CD4-positive, alpha-beta memory T cell (primary cell): ENCODE measurements around the gene UBL7. TPM values are rescaled to one million over a fixed set of nuclear protein-coding genes. Genes with fewer than 3 reads are reported as not detected.
A peak's percentile ranks its signal among the peaks of the same experiment; 100 is the strongest.
"Not testable (repeated sequence)": the region's sequence is repeated elsewhere in the genome, so short reads cannot be mapped to it uniquely, and the experiment has no call there.

Experiments
- CTCF ChIA-PET: fragments of 350-600 bp; sonication (Branson Sonifier 250); formaldehyde crosslinking; loops from one replicate; lab custom pipeline; 2021; ENCODE audit warnings: inconsistent platforms; ENCODE audit not compliant: partially characterized antibody; lab: Charles Lee
- POLR2A ChIA-PET: fragments of 350-600 bp; sonication (Branson Sonifier 250); formaldehyde crosslinking; loops from one replicate; lab custom pipeline; 2021; ENCODE audit not compliant: partially characterized antibody; lab: Charles Lee
- DNase-seq, 5 donors: peaks; one replicate each; pipeline versions ENCODE4 v3.0.0 to v3.0.0-alpha.2; 2020 to 2022; ENCODE audit warnings: mixed read lengths in 1 of 5
- H3K27ac ChIP-seq: one replicate; pipeline ENCODE4 v1.7.0; 2013; ENCODE audit warnings: low read depth, low read length
- H3K27me3 ChIP-seq: 2 replicates; pipeline ENCODE4 v1.7.0; 2013; ENCODE audit warnings: mild to moderate bottlenecking, low read length, moderate library complexity; ENCODE audit not compliant: insufficient read depth
- H3K36me3 ChIP-seq: 2 replicates; pipeline ENCODE4 v1.7.0; 2013; ENCODE audit warnings: mild to moderate bottlenecking, low read length, moderate library complexity; ENCODE audit not compliant: insufficient read depth
- H3K4me1 ChIP-seq: 2 replicates; pipeline ENCODE4 v1.7.0; 2013; ENCODE audit warnings: mild to moderate bottlenecking, low read length, moderate library complexity; ENCODE audit not compliant: insufficient read depth
- H3K4me3 ChIP-seq, 2 donors: one replicate each; pipeline ENCODE4 v1.7.0; 2013; ENCODE audit warnings: low read length in 2 of 2, mild to moderate bottlenecking in 1 of 2
- H3K9me3 ChIP-seq, 2 donors: one replicate each; pipeline ENCODE4 v1.7.0; 2013; ENCODE audit warnings: low read length in 2 of 2, control low read depth in 1 of 2; ENCODE audit not compliant: control insufficient read depth in 1 of 2
- H3K27ac Mint-ChIP-seq, 7 donors: one replicate each; pipeline ENCODE4 v1.8.0; 2020 to 2021; ENCODE audit warnings: mixed read lengths in 7 of 7, mild to moderate bottlenecking in 6 of 7, inconsistent platforms in 3 of 7, moderate library complexity in 3 of 7
- H3K27me3 Mint-ChIP-seq, 2 donors: one replicate each; pipeline ENCODE4 v1.8.0; 2020 to 2021; ENCODE audit warnings: mixed read lengths in 2 of 2
- H3K36me3 Mint-ChIP-seq, 2 donors: one replicate each; pipeline ENCODE4 v1.8.0; 2020 to 2021; ENCODE audit warnings: mixed read lengths in 2 of 2, inconsistent platforms in 1 of 2, mild to moderate bottlenecking in 1 of 2
- H3K4me1 Mint-ChIP-seq, 4 donors: one replicate each; pipeline ENCODE4 v1.8.0; 2020 to 2021; ENCODE audit warnings: mixed read lengths in 4 of 4, mild to moderate bottlenecking in 1 of 4
- H3K4me3 Mint-ChIP-seq, 8 donors: one replicate each; pipeline ENCODE4 v1.8.0; 2020 to 2021; ENCODE audit warnings: mixed read lengths in 8 of 8, mild to moderate bottlenecking in 7 of 8, moderate library complexity in 6 of 8, inconsistent platforms in 3 of 8
- H3K9me3 Mint-ChIP-seq, 8 donors: one replicate each; pipeline ENCODE4 v1.8.0; 2020 to 2021; ENCODE audit warnings: mixed read lengths in 8 of 8, mild to moderate bottlenecking in 5 of 8, inconsistent platforms in 3 of 8, moderate library complexity in 1 of 8
- intact Hi-C: fragments of 100-400 bp; cut with micrococcal nuclease; formaldehyde crosslinking; loops from one replicate; pipeline ENCODE4 v1.15.1; 2023
- polyA plus RNA-seq, 2 donors: library from polyadenylated mRNA; unstranded; fragments of 300-500 nt; fragmentation: Illumina TruSeq; gene quantifications; one replicate each; pipeline ENCODE4 v1.2.3, GENCODE V29; 2021
- total RNA-seq, 2 experiments: library from RNA; stranded (reverse); gene quantifications; one replicate each; pipeline ENCODE4 v1.2.3, GENCODE V29; 2021

UBL7 gene
- total and polyA plus RNA-seq, 4 experiments from 2014 or later, result 36.4 to 96.5 (median 66.5) TPM

DNA sequence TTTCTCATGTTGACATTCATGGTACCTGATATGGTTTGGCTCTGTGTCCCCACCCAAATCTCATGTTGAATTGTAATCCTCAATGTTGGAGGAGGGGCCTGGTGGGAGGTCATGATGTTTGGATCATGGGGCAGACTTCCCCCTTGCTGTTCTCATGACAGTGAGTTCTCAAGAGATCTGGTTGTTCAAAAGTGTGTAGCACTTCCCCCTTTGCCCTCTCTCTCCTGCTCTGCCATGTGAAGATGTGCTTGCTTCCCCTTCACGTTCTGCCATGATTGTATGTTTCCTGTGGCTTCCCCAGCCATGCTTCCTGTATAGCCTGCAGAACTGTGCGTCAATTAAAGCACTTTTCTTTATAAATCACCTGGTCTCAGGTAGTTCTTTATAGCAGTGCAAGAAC lies 3.3 kb upstream of the UBL7 start:
- Mint-ChIP-seq H3K27ac (peak overlapping the region in 2 of 7 donors; percentile 13 to 18), H3K4me3 (peak overlapping the region in 2 of 8 donors; percentile 7 to 60), H3K27me3 (no peaks in the 10 kb centered on the region), H3K36me3 (peaks cover 16 to 21% of the 10 kb centered on the region in 2 donors), H3K4me1 (peaks cover 28 to 40% (median 35%) of the 10 kb centered on the region in 4 donors), H3K9me3 (no peaks in the 10 kb centered on the region)
- Histone ChIP-seq H3K27me3 (no peaks in the 10 kb centered on the region), H3K9me3 (no peaks in the 10 kb centered on the region), H3K4me3 (no peak overlapping the region), H3K4me1 (peaks cover 40% of the 10 kb centered on the region), H3K27ac (no peak overlapping the region), H3K36me3 (no peaks in the 10 kb centered on the region)
- intact Hi-C loops, result no loop called here
- ChIA-PET CTCF (no interaction called here), POLR2A (interaction anchor here (0.6 kb wide), 1 partner anchor 10 kb away, joined by 3 read pairs; no protein-coding TSS in a partner anchor)
- no peak for DNase-seq

DNA sequence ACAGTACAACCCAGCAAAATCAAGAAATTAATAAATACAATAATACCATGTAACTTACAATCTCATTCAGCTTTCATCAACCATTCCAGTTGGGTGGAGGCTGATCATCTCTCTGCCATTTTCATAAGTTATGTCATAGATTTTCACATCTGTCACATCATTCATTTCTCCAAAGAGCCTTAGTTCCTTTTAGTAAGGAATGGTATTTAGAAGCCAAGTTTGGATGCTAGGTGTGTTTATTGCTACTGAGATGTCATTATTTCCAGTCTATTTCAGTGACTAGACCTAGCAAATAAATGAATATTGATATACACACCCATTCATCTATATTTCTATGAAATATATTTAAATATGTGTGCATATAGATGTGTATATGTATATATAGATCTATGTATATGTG lies 2.7 kb upstream of the UBL7 start:
- CTCF ChIA-PET, result no interaction called here
- intact Hi-C loops, result no loop called here
- H3K27ac Mint-ChIP-seq, result peak overlapping the region in 1 of 7 donors; percentile 60

DNA sequence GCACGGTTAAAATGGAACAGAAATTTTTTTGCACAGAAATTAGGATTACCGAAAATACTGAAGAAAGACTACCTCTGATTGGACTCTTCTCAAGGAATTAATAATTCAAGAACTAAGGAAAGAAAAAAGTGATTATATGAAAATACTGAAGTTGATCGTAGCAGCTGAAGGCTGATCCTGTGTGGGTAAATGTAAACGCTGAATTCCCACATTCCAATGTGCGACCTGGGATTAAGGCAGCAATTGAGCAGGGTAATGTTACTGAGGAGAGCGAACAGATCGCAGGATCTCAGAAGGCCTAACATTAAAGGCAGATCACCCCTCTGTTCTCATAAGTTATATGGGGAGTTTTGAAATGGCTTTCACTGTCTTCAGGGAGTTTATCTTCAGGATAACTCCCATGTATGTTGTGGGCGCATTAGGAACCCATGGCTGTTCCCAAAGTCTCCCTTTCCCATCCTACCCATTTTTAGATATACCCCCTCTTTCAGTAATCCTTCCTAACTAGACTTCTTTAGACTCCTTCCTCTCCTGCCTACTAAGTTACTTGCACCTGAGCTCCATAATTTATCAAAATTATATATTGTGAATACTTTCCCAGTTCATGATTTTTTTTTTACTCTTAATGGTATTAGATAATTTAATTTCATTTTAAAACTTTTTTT lies 1.0 kb upstream of the UBL7 start:
- DNase-seq, result no peak
- H3K27me3 ChIP-seq, result no peaks in the 10 kb centered on the region
- H3K27ac ChIP-seq, result peak overlapping the region; percentile 84
- CTCF ChIA-PET, result interaction anchor here (0.7 to 1.9 kb wide), 4 partner anchors 28 to 1210 kb away, joined by 3 to 9 read pairs (median 4); no protein-coding TSS in a partner anchor
- Mint-ChIP-seq H3K36me3 (peaks cover 17 to 29% of the 10 kb centered on the region in 2 donors), H3K4me1 (peaks cover 32 to 53% (median 43%) of the 10 kb centered on the region in 4 donors), H3K4me3 (peak overlapping the region; percentile 88 to 98 (median 94)), H3K9me3 (no peaks in the 10 kb centered on the region), H3K27me3 (no peaks in the 10 kb centered on the region), H3K27ac (peak overlapping the region; percentile 66 to 96 (median 92))
- H3K9me3 ChIP-seq, result no peaks in the 10 kb centered on the region
- intact Hi-C loops, result loop anchor here (1.0 to 2.0 kb wide), 6 partner anchors 23 to 476 kb away; partner anchors contain the start of genes ARID3B, CLK3 and COX5A
- peak overlapping the region; percentile 78 to 100 for H3K4me3 ChIP-seq
- POLR2A ChIA-PET, result interaction anchor here (0.6 to 2.8 kb wide), 9 partner anchors 14 to 990 kb away, joined by 3 to 27 read pairs (median 3); partner anchors contain the start of genes ARID3B, SEMA7A and SIN3A
- no peaks in the 10 kb centered on the region for H3K36me3 ChIP-seq
- H3K4me1 ChIP-seq, result peaks cover 40% of the 10 kb centered on the region

More for the DNA sequence above, 2.7 kb upstream of the UBL7 start:
- Histone ChIP-seq H3K36me3 (no peaks in the 10 kb centered on the region), H3K4me1 (peaks cover 40% of the 10 kb centered on the region), H3K27ac (no peak overlapping the region), H3K4me3 (no peak overlapping the region), H3K9me3 (no peaks in the 10 kb centered on the region), H3K27me3 (no peaks in the 10 kb centered on the region)
- H3K4me3 Mint-ChIP-seq, result peak overlapping the region in 1 of 8 donors; percentile 55
- no peak for DNase-seq
- H3K4me1 Mint-ChIP-seq, result peaks cover 30 to 46% (median 40%) of the 10 kb centered on the region in 4 donors
- no peaks in the 10 kb centered on the region for H3K9me3 Mint-ChIP-seq
- POLR2A ChIA-PET, result no interaction called here
- H3K27me3 Mint-ChIP-seq, result no peaks in the 10 kb centered on the region
- peaks cover 13 to 23% of the 10 kb centered on the region in 2 donors for H3K36me3 Mint-ChIP-seq

DNA sequence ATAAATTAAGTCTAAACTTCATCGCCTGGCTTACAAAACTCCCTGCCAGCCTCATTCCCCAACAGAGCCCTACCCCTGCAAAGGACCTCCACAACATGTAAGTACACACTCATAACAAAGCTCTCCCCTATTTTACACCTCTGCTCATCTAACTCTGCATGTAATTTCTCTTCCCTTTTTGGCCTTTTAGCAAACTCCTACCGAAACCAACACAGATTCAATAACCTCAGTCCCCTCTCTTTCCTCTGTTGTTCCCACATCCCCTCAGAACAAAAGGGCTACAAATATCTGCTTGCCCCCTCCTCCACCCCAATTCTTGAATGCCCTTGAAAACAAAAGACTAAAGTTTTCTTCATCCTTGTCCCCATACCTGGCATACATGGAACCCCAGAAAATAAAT lies 662 bp downstream of the UBL7 start:
- H3K27me3 Mint-ChIP-seq, result no peaks in the 10 kb centered on the region
- peak overlapping the region; percentile 84 for H3K27ac ChIP-seq
- peaks cover 25 to 36% of the 10 kb centered on the region in 2 donors for H3K36me3 Mint-ChIP-seq
- DNase-seq, result peak in 1 of 5 donors; percentile 1
- H3K9me3 ChIP-seq, result no peaks in the 10 kb centered on the region
- POLR2A ChIA-PET, result interaction anchor here (0.8 to 2.8 kb wide), 13 partner anchors 12 to 908 kb away, joined by 3 to 27 read pairs (median 5); partner anchors contain the start of genes ARID3B, MAN2C1 and PML
- peak overlapping the region; percentile 78 to 100 for H3K4me3 ChIP-seq
- H3K4me1 ChIP-seq, result peaks cover 40% of the 10 kb centered on the region
- no peaks in the 10 kb centered on the region for H3K9me3 Mint-ChIP-seq
- CTCF ChIA-PET, result interaction anchor here (0.8 to 1.9 kb wide), 4 partner anchors 29 to 86 kb away, joined by 3 to 9 read pairs (median 6); no protein-coding TSS in a partner anchor
- H3K27ac Mint-ChIP-seq, result peak overlapping the region; percentile 66 to 96 (median 92)
- peaks cover 9% of the 10 kb centered on the region for H3K36me3 ChIP-seq
- intact Hi-C loops, result loop anchor here (2.0 kb wide), 1 partner anchor 21 kb away; no protein-coding TSS in a partner anchor
- no peaks in the 10 kb centered on the region for H3K27me3 ChIP-seq
- peak overlapping the region; percentile 88 to 98 (median 94) for H3K4me3 Mint-ChIP-seq
- H3K4me1 Mint-ChIP-seq, result peaks cover 31 to 53% (median 46%) of the 10 kb centered on the region in 4 donors

DNA sequence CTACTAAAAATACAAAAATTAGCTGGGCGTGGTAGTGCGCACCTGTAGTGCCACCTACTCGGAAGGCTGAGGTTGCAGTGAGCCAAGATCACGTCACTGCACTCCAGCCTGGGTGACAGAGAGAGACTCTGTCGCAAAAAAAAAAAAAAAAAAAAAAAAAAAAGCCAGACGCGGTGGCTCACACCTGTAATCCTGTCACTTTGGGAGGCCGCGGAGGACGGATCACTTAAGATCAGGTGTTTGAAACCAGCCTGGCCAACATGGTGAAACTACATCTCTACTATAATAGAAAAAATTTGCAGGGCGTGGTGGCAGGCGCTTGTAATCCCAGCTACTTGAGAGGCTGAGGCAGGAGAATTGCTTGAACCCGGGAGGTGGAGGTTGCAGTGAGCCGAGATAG lies 1.2 kb downstream of the UBL7 start:
- H3K9me3 ChIP-seq, DNase-seq, H3K4me3 ChIP-seq, H3K27me3 ChIP-seq, H3K27ac ChIP-seq, H3K27me3 Mint-ChIP-seq, H3K9me3 Mint-ChIP-seq: not testable (repeated sequence)
- Mint-ChIP-seq H3K27ac (peak overlapping the region in 5 of 7 donors; percentile 66 to 96 (median 94)), H3K4me1 (peaks cover 29 to 54% (median 46%) of the 10 kb centered on the region in 4 donors), H3K36me3 (peaks cover 28 to 40% of the 10 kb centered on the region in 2 donors), H3K4me3 (peak overlapping the region in 7 of 8 donors; percentile 88 to 98 (median 94))
- CTCF ChIA-PET, result interaction anchor here (0.7 kb wide), 1 partner anchor 21 kb away, joined by 3 read pairs; no protein-coding TSS in a partner anchor
- peaks cover 37% of the 10 kb centered on the region for H3K4me1 ChIP-seq
- POLR2A ChIA-PET, result interaction anchor here (1.8 to 2.3 kb wide), 2 partner anchors 85 to 157 kb away, joined by 4 to 16 read pairs; no protein-coding TSS in a partner anchor
- intact Hi-C loops, result loop anchor here (2.0 kb wide), 1 partner anchor 21 kb away; no protein-coding TSS in a partner anchor
- peaks cover 14% of the 10 kb centered on the region for H3K36me3 ChIP-seq

DNA sequence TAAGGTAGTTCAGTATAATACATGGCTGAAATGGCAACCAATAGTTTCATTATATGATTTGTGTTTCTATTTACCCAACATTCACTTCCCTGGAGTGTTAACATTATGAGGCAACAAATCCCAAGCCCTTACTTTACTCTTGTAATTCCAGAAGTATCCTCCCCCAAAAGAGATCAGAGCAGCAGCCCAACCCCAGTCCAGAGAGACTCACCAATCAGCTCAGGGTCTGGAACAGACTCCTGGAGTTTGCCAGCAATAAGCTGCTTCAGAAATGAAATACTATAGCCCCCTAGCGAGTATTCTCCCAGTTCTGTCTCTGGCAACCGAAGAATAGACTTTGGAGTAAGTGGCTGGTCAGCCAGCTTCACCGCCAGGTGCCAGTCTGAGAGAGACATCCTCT lies 2.5 kb downstream of the UBL7 start:
- peak overlapping the region in 2 of 8 donors; percentile 51 to 54 for H3K4me3 Mint-ChIP-seq
- no peaks in the 10 kb centered on the region for H3K9me3 ChIP-seq
- H3K27ac Mint-ChIP-seq, result no peak overlapping the region
- intact Hi-C loops, result no loop called here
- H3K36me3 Mint-ChIP-seq, result peaks cover 40 to 52% of the 10 kb centered on the region in 2 donors
- H3K27ac ChIP-seq, result no peak overlapping the region
- peaks cover 29% of the 10 kb centered on the region for H3K4me1 ChIP-seq
- ChIA-PET POLR2A (interaction anchor here (0.6 to 0.8 kb wide), 2 partner anchors 15 to 774 kb away, joined by 3 read pairs; no protein-coding TSS in a partner anchor), CTCF (interaction anchor here (0.7 to 1.1 kb wide), 3 partner anchors 82 to 85 kb away, joined by 3 read pairs; no protein-coding TSS in a partner anchor)
- no peaks in the 10 kb centered on the region for H3K9me3 Mint-ChIP-seq
- H3K36me3 ChIP-seq, result peaks cover 18% of the 10 kb centered on the region
- H3K27me3 Mint-ChIP-seq, result no peaks in the 10 kb centered on the region
- no peak for DNase-seq
- no peaks in the 10 kb centered on the region for H3K27me3 ChIP-seq
- peaks cover 28 to 59% (median 48%) of the 10 kb centered on the region in 4 donors for H3K4me1 Mint-ChIP-seq
- H3K4me3 ChIP-seq, result no peak overlapping the region
